H1 (cell line): ENCODE results near the gene TBC1D23. TPM values are rescaled to one million over a fixed set of nuclear protein-coding genes. Genes with fewer than 3 reads are reported as not detected.

Source experiments
- BCL11A ChIP-seq, 2 experiments: IDR thresholded peaks; one replicate each; pipeline ENCODE4 v1.6.1; 2011; ENCODE audit warnings: low read depth in 2 of 2, low read length in 2 of 2, mild to moderate bottlenecking in 2 of 2
- BRCA1 ChIP-seq: IDR thresholded peaks from 2 replicates; pipeline ENCODE4 v1.6.1; 2012; ENCODE audit warnings: low read depth, low read length, improper control_type of control experiment
- CHD7 ChIP-seq: fragments of 300-600 bp; sonication (generic); IDR thresholded peaks from 2 replicates; pipeline ENCODE4 v1.7.1; 2012; ENCODE audit warnings: low read length, moderate library complexity, mild to moderate bottlenecking, inconsistent platforms; ENCODE audit not compliant: insufficient replicate concordance
- EGR1 ChIP-seq: IDR thresholded peaks from 2 replicates; pipeline ENCODE4 v1.6.1; 2011; ENCODE audit warnings: low read depth, low read length, borderline replicate concordance
- GTF2F1 ChIP-seq: IDR thresholded peaks from 2 replicates; pipeline ENCODE4 v1.6.1; 2012; ENCODE audit warnings: low read depth, low read length, improper control_type of control experiment, borderline replicate concordance
- JUN ChIP-seq: IDR thresholded peaks from 2 replicates; pipeline ENCODE4 v1.6.1; 2011; ENCODE audit warnings: low read depth, mild to moderate bottlenecking, improper control_type of control experiment, low read length
- POLR2A ChIP-seq, 2 experiments: IDR thresholded peaks; 1 replicate in 1 of 2; 2 replicates in 1 of 2; pipeline ENCODE4 v1.6.1; 2011; ENCODE audit warnings: low read depth in 2 of 2, low read length in 2 of 2, mild to moderate bottlenecking in 2 of 2; ENCODE audit errors: control extremely low read depth in 1 of 2
- POU5F1 ChIP-seq: IDR thresholded peaks from 2 replicates; pipeline ENCODE4 v1.6.1; 2011; ENCODE audit warnings: low read depth, mild to moderate bottlenecking, low read length, moderate library complexity
- RFX5 ChIP-seq: IDR thresholded peaks from 2 replicates; pipeline ENCODE4 v1.6.1; 2011; ENCODE audit warnings: low read depth, low read length, improper control_type of control experiment, borderline replicate concordance
- SP1 ChIP-seq: IDR thresholded peaks from 2 replicates; pipeline ENCODE4 v1.6.1; 2011; ENCODE audit warnings: low read depth, low read length
- SP2 ChIP-seq: IDR thresholded peaks from 2 replicates; pipeline ENCODE4 v1.6.1; 2012; ENCODE audit warnings: mild to moderate bottlenecking, low read length, inconsistent platforms
- polyA plus RNA-seq, 7 experiments: library from polyadenylated mRNA; depleted of rRNA in 3 of 7; stranded (reverse) in 5 of 7; unstranded in 2 of 7; fragments of >200 nt in 5 of 7; fragments of 200-250 nt in 2 of 7; gene quantifications; 1 replicate in 5 of 7; 2 replicates in 1 of 7; 4 replicates in 1 of 7; pipeline versions ENCODE4 v1.2.1 to v1.2.3, GENCODE V29; 2011 to 2013; ENCODE audit warnings: missing spikeins in 2 of 7, mixed read lengths in 2 of 7
- total RNA-seq: library from RNA; stranded (reverse); fragmentation: NEBNext Ultra II Directional; extraction: Animal tissue kit (Norgen Biotek cat#: 25700); gene quantifications from 2 replicates; pipeline ENCODE4 v1.2.1, GENCODE V29; 2021

Gene TBC1D23
- total and polyA plus RNA-seq, 2 of the 8 experiments (the other 6 are each of a cell fraction or from before 2014, with no cell fraction given): 6.4 to 29.3 TPM

GRCh38 chr3:100334488-100335351, 73.9 kb downstream of the TBC1D23 start, which contains the start of gene NIT2 (continued):
- no peak for TF ChIP-seq BCL11A (IDR thresholded peaks at IDR 0.05; ENCODE audit: low read depth in 2 of 2, low read length in 2 of 2)
- TF ChIP-seq JUN: no peak
- TF ChIP-seq EGR1: no peak
- TF ChIP-seq RFX5: no peak
- TF ChIP-seq POLR2A (IDR thresholded peaks at IDR 0.05; ENCODE audit: control extremely low read depth in 1 of 2, low read depth in 2 of 2, low read length in 2 of 2): peak; percentile 67 to 88
- no peak for TF ChIP-seq POU5F1
- no peak for TF ChIP-seq CHD7
- TF ChIP-seq SP1: 0 out of 2 replicates have a peak, but pooled peaks have one; percentile 36
- TF ChIP-seq BRCA1: no peak
- TF ChIP-seq SP2: no peak
- no peak for TF ChIP-seq GTF2F1
